Measurements from ENCODE around the gene ASPHD1.

Gene ASPHD1

DNA sequence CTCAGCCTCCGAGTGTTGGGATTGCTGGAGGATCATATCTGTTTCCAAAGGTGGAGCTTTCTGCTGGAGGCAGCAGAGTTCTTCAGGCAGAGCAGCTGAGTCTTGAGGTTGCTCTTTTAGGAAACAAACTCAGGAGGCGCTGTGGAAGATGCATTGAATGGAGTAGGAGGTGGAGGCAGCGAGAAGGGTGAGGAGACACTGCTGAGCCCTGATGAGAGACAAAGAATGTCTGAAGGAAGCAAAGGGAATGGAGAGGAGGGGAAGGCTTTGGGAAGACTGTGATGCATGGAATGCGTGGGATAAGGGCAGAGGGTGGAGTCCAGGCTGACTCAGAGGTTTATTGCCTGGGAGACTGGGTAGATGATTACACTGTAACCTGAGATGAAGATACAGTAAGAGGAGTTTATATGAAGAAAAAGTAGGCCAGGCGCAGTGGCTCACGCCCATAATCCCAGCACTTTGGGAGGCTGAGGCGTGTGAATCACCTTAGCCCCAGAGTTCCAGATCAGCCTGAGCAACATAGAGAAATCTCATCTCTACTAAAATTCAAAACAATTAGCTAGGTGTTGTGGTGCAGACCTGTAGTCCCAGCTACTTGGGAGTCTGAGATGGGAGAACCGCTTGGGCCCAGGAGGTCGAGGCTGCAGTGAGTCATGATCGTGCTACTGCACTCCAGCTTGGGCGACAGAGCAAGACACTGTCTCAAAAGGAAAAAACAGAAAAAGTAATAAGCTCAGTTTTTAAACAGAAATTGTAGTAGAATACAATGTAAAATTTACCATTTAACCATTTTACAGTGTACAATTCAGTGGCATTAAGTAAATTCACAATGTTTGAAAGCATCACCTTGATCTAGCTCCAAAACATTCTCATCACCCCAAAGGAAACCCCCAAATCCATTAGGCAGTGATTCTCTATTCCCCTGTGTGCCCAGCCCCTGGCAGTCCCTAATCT lies 43.8 kb downstream of the ASPHD1 start:
- DNase-seq (ENCODE audit: low spot score) = no peak

DNA sequence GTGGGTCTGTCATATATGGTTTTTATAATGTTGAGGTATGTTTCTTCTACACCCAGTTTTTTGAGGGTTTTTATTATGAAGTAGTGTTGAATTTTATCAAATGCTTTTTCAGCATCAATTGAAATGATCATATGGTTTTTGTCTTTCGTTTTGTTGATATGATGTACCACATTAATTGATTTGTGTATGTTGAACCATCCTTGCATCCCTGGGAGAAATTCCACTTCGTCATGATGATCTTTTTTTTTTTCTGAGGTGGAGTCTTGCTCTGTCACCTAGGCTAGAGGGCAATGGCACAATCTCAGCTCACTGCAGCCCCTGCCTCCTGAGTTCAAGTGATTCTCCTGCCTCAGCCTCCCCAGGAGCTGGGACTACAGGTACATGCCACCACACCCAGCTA lies 47.6 kb downstream of the ASPHD1 start:
- no peak for DNase-seq (ENCODE audit: low spot score)

DNA sequence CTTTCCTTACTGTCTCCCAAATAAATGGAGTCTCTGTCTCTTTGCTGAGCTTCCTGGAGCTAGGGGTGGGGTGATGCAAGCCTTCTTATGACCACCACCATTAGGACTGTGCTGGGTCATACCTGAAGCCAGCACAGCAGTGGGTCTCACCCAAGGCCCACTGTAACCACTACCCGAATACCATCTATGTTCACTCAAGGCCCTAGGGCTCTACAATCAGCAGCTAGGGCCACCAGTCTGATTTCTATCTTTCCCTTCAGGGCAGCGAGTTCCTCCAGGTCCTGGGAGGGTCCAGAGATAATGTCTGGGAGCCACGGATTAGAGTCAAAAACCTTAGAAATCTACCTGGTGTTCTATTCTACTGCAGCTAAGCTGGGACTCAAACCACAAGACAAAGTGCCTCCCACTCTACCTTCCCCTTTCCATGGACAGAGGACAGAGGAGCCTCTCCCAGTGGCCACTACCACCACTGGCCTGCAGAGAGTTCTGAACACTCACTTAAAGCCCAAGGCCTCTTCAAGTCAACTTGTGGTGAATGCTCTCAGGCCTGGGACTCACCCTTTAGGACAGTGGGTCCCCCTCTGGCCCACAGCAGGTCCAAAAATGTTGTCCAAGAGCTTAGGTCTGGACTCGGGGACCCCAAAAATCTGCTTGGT lies 50.6 kb downstream of the ASPHD1 start:
- DNase-seq (ENCODE audit: low spot score) = no peak

DNA sequence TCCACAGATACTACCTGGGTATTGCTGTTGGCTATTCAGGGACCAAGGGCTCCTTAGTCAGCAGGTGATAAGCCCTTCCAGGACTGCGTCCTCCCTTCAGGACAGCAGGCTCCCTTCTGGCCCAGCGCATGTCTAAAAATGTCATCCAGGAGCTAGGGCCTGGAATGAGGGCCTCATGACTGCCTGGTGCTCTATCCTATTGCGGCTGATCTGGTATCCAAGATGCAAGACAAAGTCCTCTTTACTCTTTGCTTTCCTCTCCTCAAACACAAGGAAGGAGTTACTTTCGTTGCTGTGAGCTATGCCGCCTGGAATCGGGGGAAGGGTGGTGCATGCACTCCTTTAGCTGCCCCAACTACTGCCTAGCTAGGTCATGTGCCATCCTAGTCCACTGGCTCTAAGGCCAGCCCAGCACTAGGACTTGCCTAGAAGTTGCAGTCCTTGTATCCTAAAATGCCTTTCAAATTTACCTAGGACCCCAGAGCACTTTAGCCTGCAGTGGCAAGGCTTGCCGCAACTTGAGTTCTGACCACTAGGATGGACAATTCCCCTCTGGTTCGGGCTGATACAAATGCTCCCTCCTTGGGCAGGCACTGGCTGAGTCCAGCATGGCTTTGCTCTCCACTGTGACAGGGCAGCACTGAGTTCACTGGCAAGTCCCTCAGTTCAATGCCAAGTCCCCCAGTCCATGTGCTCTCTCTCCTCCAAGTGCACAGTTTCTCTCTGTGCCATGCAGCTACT lies 51.5 kb downstream of the ASPHD1 start:
- DNase-seq (ENCODE audit: low spot score) = no peak

Measured in NAMALWA (cell line).